ENCODE measurements around the gene FYN.

DNA sequence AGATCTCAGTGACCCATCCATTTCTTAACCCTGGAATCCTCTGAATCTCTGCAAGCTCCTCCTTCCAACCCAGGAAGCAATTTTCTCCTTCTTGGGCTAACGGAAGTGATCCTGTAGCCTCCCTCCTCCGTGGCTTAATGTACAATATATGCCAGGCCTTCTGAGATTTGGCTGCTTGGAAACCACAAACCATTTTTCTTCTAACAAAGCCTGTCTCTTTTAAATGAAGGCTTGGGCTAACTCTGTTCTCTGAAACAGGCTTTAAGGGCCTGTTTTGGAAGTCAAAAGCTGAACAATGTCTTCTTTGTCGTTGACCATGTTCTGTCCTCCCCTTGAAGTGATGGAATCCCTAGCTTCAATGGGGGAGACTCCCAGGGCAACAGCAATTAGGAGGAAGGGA is 14.9 kb downstream of the FYN start:
- no peak for TF ChIP-seq CTCF (IDR thresholded peaks at IDR 0.05; ENCODE audit: insufficient read depth, low read length, poor library complexity, severe bottlenecking)
- TF ChIP-seq EZH2phosphoT487 (conservative IDR thresholded peaks at IDR 0.05; ENCODE audit: low read length) = no peak

All from SU-DHL-6 (cell line).